ENCODE data around the gene SOBP.

GRCh38 chr6:107587451-107587850, 97.5 kb downstream of the SOBP start:
- TF ChIP-seq CTCF (IDR thresholded peaks at IDR 0.05) = no peak
- TF ChIP-seq ZNF512 (CRISPR knock-in tag; IDR thresholded peaks at IDR 0.05; ENCODE audit: borderline replicate concordance) = no peak
- TF ChIP-seq ATF3 (CRISPR knock-in tag; conservative IDR thresholded peaks at IDR 0.05) = no peak
- TF ChIP-seq ELF4 (CRISPR knock-in tag; IDR thresholded peaks at IDR 0.05; ENCODE audit: low read depth) = no peak
- no peak for TF ChIP-seq MAX (CRISPR knock-in tag; IDR thresholded peaks at IDR 0.05)
- TF ChIP-seq AFF4 (CRISPR knock-in tag; IDR thresholded peaks at IDR 0.05; ENCODE audit: borderline replicate concordance) = no peak
- TF ChIP-seq IRF1 (CRISPR knock-in tag; IDR thresholded peaks at IDR 0.05) = no peak
- TF ChIP-seq ZNF423 (CRISPR knock-in tag; IDR thresholded peaks at IDR 0.05) = no peak
- no peak for TF ChIP-seq ESRRA (CRISPR knock-in tag; IDR thresholded peaks at IDR 0.05; ENCODE audit: borderline replicate concordance)
- no peak for TF ChIP-seq NR1H2 (CRISPR knock-in tag; IDR thresholded peaks at IDR 0.05)
- no peak for TF ChIP-seq E2F4 (CRISPR knock-in tag; IDR thresholded peaks at IDR 0.05; ENCODE audit: borderline replicate concordance, low read depth)
- TF ChIP-seq OVOL2 (CRISPR knock-in tag; IDR thresholded peaks at IDR 0.05; ENCODE audit: borderline replicate concordance) = no peak
- TF ChIP-seq FOXP1 (CRISPR knock-in tag; IDR thresholded peaks at IDR 0.05; ENCODE audit: borderline replicate concordance) = no peak
- TF ChIP-seq CREB1 (CRISPR knock-in tag; IDR thresholded peaks at IDR 0.05) = no peak

Measured in WTC11 (cell line).